Lung microvascular endothelial cell (primary cell): ENCODE results near the gene PLXND1. TPM values are rescaled to one million over a fixed set of nuclear protein-coding genes. Genes with fewer than 3 reads are reported as not detected.

Experiments used
- DNase-seq, 2 donors: peaks; one replicate each; pipeline versions ENCODE4 v3.0.0 to v3.0.0-alpha.2; 2010; ENCODE audit warnings: low read depth in 2 of 2
- total RNA-seq: library from RNA; depleted of rRNA; stranded (reverse); fragments of >200 nt; gene quantifications from 2 replicates; pipeline ENCODE4 v1.2.1, GENCODE V29; 2014

PLXND1 gene
- total RNA-seq, 1 donor from 2014 or later, result 131 TPM

- DNase-seq, result no peak
Measured at GRCh38 chr3:129629011-129629410, 22.5 kb upstream of the PLXND1 start.

- no peak for DNase-seq
Measured at GRCh38 chr3:129628169-129628522, 21.7 kb upstream of the PLXND1 start.

- DNase-seq, result peak; percentile 88 to 90
Measured at GRCh38 chr3:129627350-129628168, 21.1 kb upstream of the PLXND1 start.

- peak; percentile 84 to 88 for DNase-seq
Measured at GRCh38 chr3:129626744-129627349, 20.4 kb upstream of the PLXND1 start.

GRCh38 chr3:129625072-129625874 is 18.8 kb upstream of the PLXND1 start:
- DNase-seq, result peak in 1 of 2 donors; percentile 61

- peak in 1 of 2 donors; percentile 49 for DNase-seq
Measured at GRCh38 chr3:129624347-129625071, 18.0 kb upstream of the PLXND1 start.

- DNase-seq, result peak; percentile 77 to 96
Measured at GRCh38 chr3:129623447-129624118, 17.1 kb upstream of the PLXND1 start.

GRCh38 chr3:129622933-129623332 is 16.5 kb upstream of the PLXND1 start:
- peak in 1 of 2 donors; percentile 38 for DNase-seq

- peak; percentile 33 to 38 for DNase-seq
Measured at GRCh38 chr3:129622226-129622874, 15.9 kb upstream of the PLXND1 start.

- peak; percentile 42 to 65 for DNase-seq
Measured at GRCh38 chr3:129621626-129622225, 15.2 kb upstream of the PLXND1 start.

GRCh38 chr3:129620828-129621559 is 14.5 kb upstream of the PLXND1 start:
- no peak for DNase-seq

GRCh38 chr3:129619726-129620162 is 13.3 kb upstream of the PLXND1 start:
- no peak for DNase-seq

GRCh38 chr3:129618901-129619671 is 12.6 kb upstream of the PLXND1 start:
- DNase-seq, result peak; percentile 57 to 61

- DNase-seq, result no peak
Measured at GRCh38 chr3:129618186-129618820, 11.8 kb upstream of the PLXND1 start.

- DNase-seq, result no peak
Measured at GRCh38 chr3:129617381-129618185, 11.1 kb upstream of the PLXND1 start.

- DNase-seq, result peak in 1 of 2 donors; percentile 66
Measured at GRCh38 chr3:129616713-129617112, 10.2 kb upstream of the PLXND1 start.

- DNase-seq, result no peak
Measured at GRCh38 chr3:129616291-129616690, 9.8 kb upstream of the PLXND1 start.
